ENCODE results near the gene LGMN. TPM values are rescaled to one million over a fixed set of nuclear protein-coding genes. Genes with fewer than 3 reads are reported as not detected.
A peak's percentile ranks its signal among the peaks of the same experiment; 100 is the strongest.

LGMN gene
- polyA plus RNA-seq, 1 experiment: 112 TPM

DNA sequence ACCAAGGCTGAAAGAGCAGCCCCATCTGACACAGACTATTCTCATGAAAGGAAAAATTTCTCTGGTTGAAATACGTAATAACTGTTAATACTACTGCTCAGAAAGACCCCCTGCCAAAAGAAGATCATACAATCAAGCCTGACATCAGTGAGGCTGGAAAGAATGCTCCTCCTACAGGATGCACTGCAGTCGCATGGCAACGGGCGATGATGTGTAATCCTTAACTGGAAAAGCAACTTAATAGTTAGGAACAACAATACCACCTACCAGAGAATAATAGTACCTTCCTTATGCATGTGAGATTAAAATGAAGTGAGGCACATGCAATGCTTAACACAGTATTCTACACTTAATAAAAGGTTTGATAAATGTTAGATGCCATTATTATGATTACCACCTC lies 44.5 kb upstream of the LGMN start:
- no peaks in the 10 kb centered on the region for H3K36me3 ChIP-seq (ENCODE audit: control insufficient read depth, insufficient read depth, low read length)
- DNase-seq (ENCODE audit: low read depth): no peak
- ChIA-PET POLR2A (no interaction called here), CTCF (interaction anchor here (1.6 to 2.8 kb wide), 3 partner anchors 9 to 106 kb away, joined by 3 to 11 read pairs (median 10); no protein-coding TSS in a partner anchor)
- TF ChIP-seq, protein P1, sequence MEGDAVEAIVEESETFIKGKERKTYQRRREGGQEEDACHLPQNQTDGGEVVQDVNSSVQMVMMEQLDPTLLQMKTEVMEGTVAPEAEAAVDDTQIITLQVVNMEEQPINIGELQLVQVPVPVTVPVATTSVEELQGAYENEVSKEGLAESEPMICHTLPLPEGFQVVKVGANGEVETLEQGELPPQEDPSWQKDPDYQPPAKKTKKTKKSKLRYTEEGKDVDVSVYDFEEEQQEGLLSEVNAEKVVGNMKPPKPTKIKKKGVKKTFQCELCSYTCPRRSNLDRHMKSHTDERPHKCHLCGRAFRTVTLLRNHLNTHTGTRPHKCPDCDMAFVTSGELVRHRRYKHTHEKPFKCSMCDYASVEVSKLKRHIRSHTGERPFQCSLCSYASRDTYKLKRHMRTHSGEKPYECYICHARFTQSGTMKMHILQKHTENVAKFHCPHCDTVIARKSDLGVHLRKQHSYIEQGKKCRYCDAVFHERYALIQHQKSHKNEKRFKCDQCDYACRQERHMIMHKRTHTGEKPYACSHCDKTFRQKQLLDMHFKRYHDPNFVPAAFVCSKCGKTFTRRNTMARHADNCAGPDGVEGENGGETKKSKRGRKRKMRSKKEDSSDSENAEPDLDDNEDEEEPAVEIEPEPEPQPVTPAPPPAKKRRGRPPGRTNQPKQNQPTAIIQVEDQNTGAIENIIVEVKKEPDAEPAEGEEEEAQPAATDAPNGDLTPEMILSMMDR (IDR thresholded peaks at IDR 0.05; ENCODE audit: insufficient read depth, low read depth, low read length): no peak
- H3K4me3 ChIP-seq (ENCODE audit: low read depth, low read length): no peak overlapping the region
- H3K27me3 ChIP-seq (ENCODE audit: control insufficient read depth, insufficient read depth, low read length): no peaks in the 10 kb centered on the region

DNA sequence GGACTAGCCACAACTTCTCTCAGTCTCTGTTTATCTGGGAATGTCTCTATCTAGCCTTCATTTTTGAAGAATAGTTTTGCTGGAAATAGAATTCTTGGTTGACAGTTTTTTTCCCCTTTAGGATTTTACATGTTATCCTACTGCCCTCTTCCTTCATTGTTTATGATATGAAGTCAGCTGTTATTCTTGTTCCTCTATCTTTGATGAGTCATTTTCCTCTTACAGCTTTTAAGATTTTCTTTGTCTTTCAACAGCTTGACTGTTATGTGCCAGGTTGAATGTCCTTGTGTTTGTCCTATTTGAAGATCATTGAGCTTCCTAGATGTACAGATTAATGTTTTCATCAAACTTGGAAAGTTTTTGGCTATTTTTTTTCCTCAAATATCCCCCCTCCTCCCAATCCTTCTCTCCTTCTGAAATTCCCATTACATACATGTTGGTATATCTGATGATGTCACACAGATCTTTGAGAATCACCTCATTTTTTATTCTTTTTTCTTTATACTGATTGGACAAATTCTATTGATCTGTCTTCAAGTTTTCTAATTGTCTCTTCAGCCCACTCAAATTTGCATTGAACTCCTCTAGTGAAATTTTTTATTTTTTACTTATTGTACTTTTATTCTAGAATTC lies 41.1 kb upstream of the LGMN start:
- H3K36me3 ChIP-seq (ENCODE audit: control insufficient read depth, insufficient read depth, low read length): no peaks in the 10 kb centered on the region
- TF ChIP-seq, protein P1 (IDR thresholded peaks at IDR 0.05; ENCODE audit: insufficient read depth, low read depth, low read length): no peak
- DNase-seq (ENCODE audit: low read depth): no peak
- CTCF ChIA-PET: no interaction called here
- no peaks in the 10 kb centered on the region for H3K27me3 ChIP-seq (ENCODE audit: control insufficient read depth, insufficient read depth, low read length)
- H3K4me3 ChIP-seq (ENCODE audit: low read depth, low read length): no peak overlapping the region
- POLR2A ChIA-PET: no interaction called here

DNA sequence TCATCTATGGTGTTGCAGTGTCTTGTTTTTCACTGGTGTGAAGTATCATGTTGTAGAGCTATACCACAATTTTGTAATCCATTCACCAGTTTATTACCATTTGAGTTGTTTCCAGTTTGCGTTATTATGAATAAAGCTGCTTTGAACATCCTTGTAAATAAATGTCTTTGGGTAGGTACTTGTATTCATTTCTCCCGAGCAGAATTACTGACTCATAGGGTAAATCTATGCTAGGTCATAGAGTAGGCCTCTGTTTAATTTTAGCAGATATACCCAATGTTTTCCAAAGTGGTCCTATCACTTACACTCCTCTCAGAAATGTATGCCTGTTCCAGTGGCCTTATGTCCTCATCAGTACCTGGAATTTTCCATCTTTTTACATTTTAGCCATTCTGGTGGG lies 39.1 kb upstream of the LGMN start:
- Histone ChIP-seq H3K36me3 (ENCODE audit: control insufficient read depth, insufficient read depth, low read length) (no peaks in the 10 kb centered on the region), H3K27me3 (ENCODE audit: control insufficient read depth, insufficient read depth, low read length) (no peaks in the 10 kb centered on the region), H3K4me3 (ENCODE audit: low read depth, low read length) (no peak overlapping the region)
- TF ChIP-seq, protein P1 (IDR thresholded peaks at IDR 0.05; ENCODE audit: insufficient read depth, low read depth, low read length): no peak
- DNase-seq (ENCODE audit: low read depth): no peak
- CTCF ChIA-PET: interaction anchor here (0.8 to 6.3 kb wide), 3 partner anchors 75 to 101 kb away, joined by 3 to 67 read pairs (median 67); no protein-coding TSS in a partner anchor
- POLR2A ChIA-PET: no interaction called here

DNA sequence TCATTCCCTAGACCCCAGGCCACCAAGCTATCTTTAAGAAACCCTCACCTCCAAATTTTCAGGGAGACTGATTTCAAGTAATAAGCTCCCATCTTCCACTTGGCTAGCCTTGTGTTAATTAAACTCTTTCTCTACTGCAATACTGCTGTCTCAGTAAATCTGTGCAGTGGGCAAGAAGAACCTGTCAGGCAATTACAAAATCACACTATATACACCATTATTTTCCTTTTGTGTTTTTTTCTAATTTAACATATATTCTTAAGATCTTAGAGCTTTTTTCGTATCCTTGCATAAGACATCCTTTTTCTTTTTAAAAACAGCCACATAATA lies 38.0 kb upstream of the LGMN start:
- no peak overlapping the region for H3K4me3 ChIP-seq (ENCODE audit: low read depth, low read length)
- ChIA-PET CTCF (interaction anchor here (0.8 to 6.3 kb wide), 7 partner anchors 15 to 652 kb away, joined by 4 to 67 read pairs (median 15); no protein-coding TSS in a partner anchor), POLR2A (no interaction called here)
- DNase-seq (ENCODE audit: low read depth): no peak
- H3K36me3 ChIP-seq (ENCODE audit: control insufficient read depth, insufficient read depth, low read length): no peaks in the 10 kb centered on the region
- TF ChIP-seq, protein P1 (IDR thresholded peaks at IDR 0.05; ENCODE audit: insufficient read depth, low read depth, low read length): no peak
- no peaks in the 10 kb centered on the region for H3K27me3 ChIP-seq (ENCODE audit: control insufficient read depth, insufficient read depth, low read length)

DNA sequence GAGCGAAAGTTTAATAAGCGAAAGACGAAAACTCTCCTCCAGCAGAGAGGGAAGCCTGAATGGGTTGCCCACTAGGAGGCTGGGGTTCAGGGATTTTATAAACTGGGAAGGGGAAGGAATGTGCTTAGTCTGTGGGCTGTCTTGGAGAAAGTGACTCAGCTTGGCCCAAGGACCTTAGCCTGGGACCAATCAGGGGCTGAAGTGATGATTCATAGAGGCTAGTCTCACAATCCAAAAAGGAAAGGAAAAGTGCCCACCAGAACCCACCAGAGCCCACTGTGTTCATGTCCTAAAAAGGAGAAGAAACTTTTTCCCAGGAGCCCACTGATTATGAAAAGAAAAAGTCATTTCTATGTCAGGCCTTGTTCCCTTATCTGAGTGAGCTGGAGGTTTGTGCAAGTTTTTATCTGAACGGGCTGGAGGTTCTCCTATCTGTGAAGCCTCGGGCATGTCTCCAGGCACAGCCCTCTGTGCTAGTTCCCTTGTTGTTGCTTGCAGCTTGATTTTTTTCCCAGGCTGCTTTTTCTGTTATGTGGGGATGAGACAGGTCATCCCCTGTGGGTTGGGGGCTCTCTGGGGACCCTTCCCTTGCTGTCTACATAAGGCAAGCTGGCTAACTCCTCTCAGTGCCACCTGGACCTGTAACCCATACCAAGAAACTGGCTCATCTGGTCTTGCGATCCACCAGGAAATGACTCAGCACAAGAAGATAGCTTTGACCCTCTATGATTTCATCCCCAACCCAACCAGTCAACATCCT lies 37.4 kb upstream of the LGMN start:
- Histone ChIP-seq H3K36me3 (ENCODE audit: control insufficient read depth, insufficient read depth, low read length) (no peaks in the 10 kb centered on the region), H3K27me3 (ENCODE audit: control insufficient read depth, insufficient read depth, low read length) (no peaks in the 10 kb centered on the region), H3K4me3 (ENCODE audit: low read depth, low read length) (no peak overlapping the region)
- TF ChIP-seq, protein P1 (IDR thresholded peaks at IDR 0.05; ENCODE audit: insufficient read depth, low read depth, low read length): peak; percentile 39
- ChIA-PET POLR2A (no interaction called here), CTCF (interaction anchor here (0.8 to 6.3 kb wide), 9 partner anchors 14 to 651 kb away, joined by 3 to 67 read pairs (median 5); no protein-coding TSS in a partner anchor)
- no peak for DNase-seq (ENCODE audit: low read depth)
